WTC11 (cell line): ENCODE results near the gene CD3G.

Source experiments
- CREB1 ChIP-seq: sonication (generic); formaldehyde crosslinking; IDR thresholded peaks from 2 replicates; pipeline ENCODE4 v1.8.0; 2023; ENCODE audit warnings: mild to moderate bottlenecking, missing genetic modification reagents
- ETV6 ChIP-seq: sonication (generic); formaldehyde crosslinking; IDR thresholded peaks from 2 replicates; pipeline ENCODE4 v1.8.1; 2022; ENCODE audit warnings: mild to moderate bottlenecking, missing genetic modification reagents
- NFYB ChIP-seq: sonication (generic); formaldehyde crosslinking; conservative IDR thresholded peaks from 2 replicates; pipeline ENCODE4 v1.8.0; 2022; ENCODE audit warnings: low read depth, missing genetic modification reagents
- SP1 ChIP-seq: sonication (generic); formaldehyde crosslinking; conservative IDR thresholded peaks from 2 replicates; pipeline ENCODE4 v1.8.1; 2022; ENCODE audit warnings: missing genetic modification reagents
- TEAD4 ChIP-seq: sonication (generic); formaldehyde crosslinking; IDR thresholded peaks from 2 replicates; pipeline ENCODE4 v1.8.0; 2022; ENCODE audit warnings: mild to moderate bottlenecking, missing genetic modification reagents
- ZBTB21 ChIP-seq: sonication (generic); formaldehyde crosslinking; IDR thresholded peaks from 2 replicates; pipeline ENCODE4 v1.8.1; 2023; ENCODE audit warnings: mild to moderate bottlenecking, missing genetic modification reagents, borderline replicate concordance
- TF ChIP-seq, protein P1 (sequence below): fragments of 200-600 bp; IDR thresholded peaks from 2 replicates; pipeline ENCODE4 v1.8.0; 2022; ENCODE audit warnings: antibody characterized with exemption
- TF ChIP-seq, protein P2 (sequence below): sonication (generic); formaldehyde crosslinking; conservative IDR thresholded peaks from 2 replicates; pipeline ENCODE4 v1.8.1; 2022; ENCODE audit warnings: mild to moderate bottlenecking, missing genetic modification reagents
- TF ChIP-seq, protein P3 (sequence below): sonication (generic); formaldehyde crosslinking; IDR thresholded peaks from 2 replicates; pipeline ENCODE4 v1.8.1; 2023; ENCODE audit warnings: mild to moderate bottlenecking, moderate library complexity, missing genetic modification reagents
- TF ChIP-seq, protein P4 (sequence below): sonication (generic); formaldehyde crosslinking; IDR thresholded peaks from 2 replicates; pipeline ENCODE4 v1.8.1; 2023; ENCODE audit warnings: mild to moderate bottlenecking, missing genetic modification reagents, moderate library complexity

DNA sequence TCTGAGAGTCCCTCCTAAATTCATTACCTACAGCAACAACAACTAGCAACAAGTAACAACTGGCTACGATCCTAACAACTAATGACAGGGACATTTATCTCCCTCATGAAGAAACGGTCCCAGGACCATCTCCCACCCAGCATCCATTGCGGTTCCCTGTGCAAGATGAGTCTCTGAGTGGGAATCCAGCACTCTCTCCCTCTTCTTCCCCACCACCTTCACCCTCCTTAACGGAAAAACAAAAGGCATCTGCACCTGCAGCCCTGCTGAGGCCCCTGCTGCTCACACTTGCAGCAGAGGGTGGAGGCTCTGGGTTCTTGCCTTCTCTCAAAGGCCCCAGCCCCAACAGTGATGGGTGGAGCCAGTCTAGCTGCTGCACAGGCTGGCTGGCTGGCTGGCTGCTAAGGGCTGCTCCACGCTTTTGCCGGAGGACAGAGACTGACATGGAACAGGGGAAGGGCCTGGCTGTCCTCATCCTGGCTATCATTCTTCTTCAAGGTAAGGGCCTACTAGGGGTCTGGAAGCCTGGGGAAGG, at the start of gene CD3G:
- TF ChIP-seq, protein P1, sequence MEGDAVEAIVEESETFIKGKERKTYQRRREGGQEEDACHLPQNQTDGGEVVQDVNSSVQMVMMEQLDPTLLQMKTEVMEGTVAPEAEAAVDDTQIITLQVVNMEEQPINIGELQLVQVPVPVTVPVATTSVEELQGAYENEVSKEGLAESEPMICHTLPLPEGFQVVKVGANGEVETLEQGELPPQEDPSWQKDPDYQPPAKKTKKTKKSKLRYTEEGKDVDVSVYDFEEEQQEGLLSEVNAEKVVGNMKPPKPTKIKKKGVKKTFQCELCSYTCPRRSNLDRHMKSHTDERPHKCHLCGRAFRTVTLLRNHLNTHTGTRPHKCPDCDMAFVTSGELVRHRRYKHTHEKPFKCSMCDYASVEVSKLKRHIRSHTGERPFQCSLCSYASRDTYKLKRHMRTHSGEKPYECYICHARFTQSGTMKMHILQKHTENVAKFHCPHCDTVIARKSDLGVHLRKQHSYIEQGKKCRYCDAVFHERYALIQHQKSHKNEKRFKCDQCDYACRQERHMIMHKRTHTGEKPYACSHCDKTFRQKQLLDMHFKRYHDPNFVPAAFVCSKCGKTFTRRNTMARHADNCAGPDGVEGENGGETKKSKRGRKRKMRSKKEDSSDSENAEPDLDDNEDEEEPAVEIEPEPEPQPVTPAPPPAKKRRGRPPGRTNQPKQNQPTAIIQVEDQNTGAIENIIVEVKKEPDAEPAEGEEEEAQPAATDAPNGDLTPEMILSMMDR = no peak
- TF ChIP-seq, protein P2, sequence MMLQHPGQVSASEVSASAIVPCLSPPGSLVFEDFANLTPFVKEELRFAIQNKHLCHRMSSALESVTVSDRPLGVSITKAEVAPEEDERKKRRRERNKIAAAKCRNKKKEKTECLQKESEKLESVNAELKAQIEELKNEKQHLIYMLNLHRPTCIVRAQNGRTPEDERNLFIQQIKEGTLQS (CRISPR knock-in tag) = no peak
- TF ChIP-seq SP1 (no peak), ETV6 (no peak), CREB1 (CRISPR knock-in tag) (no peak), NFYB (CRISPR knock-in tag) (no peak), TEAD4 (CRISPR knock-in tag) (no peak), ZBTB21 (no peak)
- TF ChIP-seq, protein P3, sequence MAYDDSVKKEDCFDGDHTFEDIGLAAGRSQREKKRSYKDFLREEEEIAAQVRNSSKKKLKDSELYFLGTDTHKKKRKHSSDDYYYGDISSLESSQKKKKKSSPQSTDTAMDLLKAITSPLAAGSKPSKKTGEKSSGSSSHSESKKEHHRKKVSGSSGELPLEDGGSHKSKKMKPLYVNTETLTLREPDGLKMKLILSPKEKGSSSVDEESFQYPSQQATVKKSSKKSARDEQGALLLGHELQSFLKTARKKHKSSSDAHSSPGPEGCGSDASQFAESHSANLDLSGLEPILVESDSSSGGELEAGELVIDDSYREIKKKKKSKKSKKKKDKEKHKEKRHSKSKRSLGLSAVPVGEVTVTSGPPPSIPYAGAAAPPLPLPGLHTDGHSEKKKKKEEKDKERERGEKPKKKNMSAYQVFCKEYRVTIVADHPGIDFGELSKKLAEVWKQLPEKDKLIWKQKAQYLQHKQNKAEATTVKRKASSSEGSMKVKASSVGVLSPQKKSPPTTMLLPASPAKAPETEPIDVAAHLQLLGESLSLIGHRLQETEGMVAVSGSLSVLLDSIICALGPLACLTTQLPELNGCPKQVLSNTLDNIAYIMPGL = no peak
- TF ChIP-seq, protein P4, sequence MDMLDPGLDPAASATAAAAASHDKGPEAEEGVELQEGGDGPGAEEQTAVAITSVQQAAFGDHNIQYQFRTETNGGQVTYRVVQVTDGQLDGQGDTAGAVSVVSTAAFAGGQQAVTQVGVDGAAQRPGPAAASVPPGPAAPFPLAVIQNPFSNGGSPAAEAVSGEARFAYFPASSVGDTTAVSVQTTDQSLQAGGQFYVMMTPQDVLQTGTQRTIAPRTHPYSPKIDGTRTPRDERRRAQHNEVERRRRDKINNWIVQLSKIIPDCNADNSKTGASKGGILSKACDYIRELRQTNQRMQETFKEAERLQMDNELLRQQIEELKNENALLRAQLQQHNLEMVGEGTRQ (CRISPR knock-in tag) = no peak
